Uterus (tissue), 2 donors: ENCODE measurements around the gene USH1G.

Experiments used
- POLR2A ChIP-seq, 2 donors: fragments of 450-650 bp; IDR thresholded peaks; one replicate each; pipeline ENCODE4 v1.6.1; 2016; ENCODE audit warnings: antibody characterized with exemption in 2 of 2, mild to moderate bottlenecking in 1 of 2, moderate library complexity in 1 of 2
- TF ChIP-seq, protein P1 (sequence below), 4 experiments: fragments of 200-600 bp in 2 of 4; fragments of 450-650 bp in 2 of 4; sonication (generic) in 2 of 4; IDR thresholded peaks; one replicate each; pipeline ENCODE4 v1.5.1; 2016 to 2019; ENCODE audit warnings: antibody characterized with exemption in 4 of 4, mild to moderate bottlenecking in 2 of 4, moderate library complexity in 1 of 4

DNA sequence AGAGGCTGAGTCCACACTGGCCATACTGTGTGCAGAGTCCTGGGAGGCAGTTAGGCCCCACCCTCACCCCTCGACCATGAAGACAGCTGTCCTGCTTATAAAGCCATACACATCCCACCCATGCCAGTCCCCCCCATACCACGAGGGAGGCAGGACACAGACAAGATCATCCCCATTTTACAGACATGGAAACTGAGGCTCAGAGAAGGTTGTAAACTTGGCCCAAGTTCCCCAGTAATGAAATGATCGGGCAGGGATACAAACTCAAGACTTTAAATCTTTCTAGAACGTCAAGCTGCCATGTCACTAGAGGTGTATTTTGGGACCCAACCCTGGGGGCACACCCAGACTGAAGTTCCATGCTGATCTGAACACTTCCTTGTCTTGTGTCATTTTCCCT, 33.0 kb upstream of the USH1G start:
- TF ChIP-seq, protein P1, sequence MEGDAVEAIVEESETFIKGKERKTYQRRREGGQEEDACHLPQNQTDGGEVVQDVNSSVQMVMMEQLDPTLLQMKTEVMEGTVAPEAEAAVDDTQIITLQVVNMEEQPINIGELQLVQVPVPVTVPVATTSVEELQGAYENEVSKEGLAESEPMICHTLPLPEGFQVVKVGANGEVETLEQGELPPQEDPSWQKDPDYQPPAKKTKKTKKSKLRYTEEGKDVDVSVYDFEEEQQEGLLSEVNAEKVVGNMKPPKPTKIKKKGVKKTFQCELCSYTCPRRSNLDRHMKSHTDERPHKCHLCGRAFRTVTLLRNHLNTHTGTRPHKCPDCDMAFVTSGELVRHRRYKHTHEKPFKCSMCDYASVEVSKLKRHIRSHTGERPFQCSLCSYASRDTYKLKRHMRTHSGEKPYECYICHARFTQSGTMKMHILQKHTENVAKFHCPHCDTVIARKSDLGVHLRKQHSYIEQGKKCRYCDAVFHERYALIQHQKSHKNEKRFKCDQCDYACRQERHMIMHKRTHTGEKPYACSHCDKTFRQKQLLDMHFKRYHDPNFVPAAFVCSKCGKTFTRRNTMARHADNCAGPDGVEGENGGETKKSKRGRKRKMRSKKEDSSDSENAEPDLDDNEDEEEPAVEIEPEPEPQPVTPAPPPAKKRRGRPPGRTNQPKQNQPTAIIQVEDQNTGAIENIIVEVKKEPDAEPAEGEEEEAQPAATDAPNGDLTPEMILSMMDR (IDR thresholded peaks at IDR 0.05) = no peak
- TF ChIP-seq POLR2A (IDR thresholded peaks at IDR 0.05) = no peak
